Type B pancreatic cell (in vitro differentiated cells): ENCODE measurements around the gene HSF2BP. TPM values are rescaled to one million over a fixed set of nuclear protein-coding genes. Genes with fewer than 3 reads are reported as not detected.
"Not testable (repeated sequence)": the region's sequence is repeated elsewhere in the genome, so short reads cannot be mapped to it uniquely, and the experiment has no call there.

ENCODE experiments used
- DNase-seq: peaks from one replicate; pipeline ENCODE4 v3.0.0; 2021; ENCODE audit warnings: mixed read lengths; ENCODE audit not compliant: unreplicated experiment; ENCODE audit errors: extremely low spot score
- H3K27ac Mint-ChIP-seq: 2 replicates; pipeline ENCODE4 v1.8.0; 2021; ENCODE audit warnings: mild to moderate bottlenecking, mixed read lengths
- H3K27me3 Mint-ChIP-seq: 2 replicates; pipeline ENCODE4 v1.8.0; 2021; ENCODE audit warnings: mixed read lengths
- H3K36me3 Mint-ChIP-seq: 2 replicates; pipeline ENCODE4 v1.8.0; 2021; ENCODE audit warnings: mixed read lengths
- H3K4me1 Mint-ChIP-seq: one replicate; pipeline ENCODE4 v1.8.0; 2021; ENCODE audit warnings: mixed read lengths; ENCODE audit not compliant: unreplicated experiment
- H3K4me3 Mint-ChIP-seq: 2 replicates; pipeline ENCODE4 v1.8.0; 2021; ENCODE audit warnings: mild to moderate bottlenecking, mixed read lengths
- H3K9me3 Mint-ChIP-seq: 2 replicates; pipeline ENCODE4 v1.8.0; 2021; ENCODE audit warnings: mixed read lengths
- microRNA-seq: library from miRNA; unstranded; fragments of <30 nt; microRNA quantifications from one replicate; pipeline ENCODE4, GENCODE V29; 2020
- total RNA-seq: library from RNA; stranded (reverse); gene quantifications from 2 replicates; pipeline ENCODE4 v1.2.1, GENCODE V29; 2021; ENCODE audit warnings: low replicate concordance

Gene HSF2BP
- total RNA-seq, 1 donor from 2014 or later: 1.3 TPM

DNA sequence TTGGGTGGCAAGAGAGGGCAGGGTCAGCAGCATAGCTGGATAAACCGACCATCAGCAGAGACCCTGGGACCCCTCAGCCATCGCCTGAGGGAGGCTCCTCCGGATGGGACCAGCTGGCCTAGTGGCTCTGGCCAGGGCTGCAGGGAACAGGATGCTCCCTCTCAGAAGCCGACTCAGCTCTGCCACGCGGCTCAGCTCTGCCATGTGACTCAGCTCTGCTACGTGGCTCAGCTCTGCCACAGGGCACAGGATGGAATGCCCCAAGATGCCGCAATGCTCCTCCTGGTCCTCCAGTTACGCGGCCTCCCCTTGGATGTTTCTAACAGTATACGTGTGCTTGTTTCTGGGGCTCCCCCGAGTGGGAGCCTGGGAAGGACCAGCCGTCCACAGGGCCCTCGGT, 165.8 kb downstream of the HSF2BP start:
- not testable (repeated sequence) for H3K9me3 Mint-ChIP-seq, H3K4me3 Mint-ChIP-seq, H3K36me3 Mint-ChIP-seq, DNase-seq, H3K4me1 Mint-ChIP-seq, H3K27ac Mint-ChIP-seq, H3K27me3 Mint-ChIP-seq

DNA sequence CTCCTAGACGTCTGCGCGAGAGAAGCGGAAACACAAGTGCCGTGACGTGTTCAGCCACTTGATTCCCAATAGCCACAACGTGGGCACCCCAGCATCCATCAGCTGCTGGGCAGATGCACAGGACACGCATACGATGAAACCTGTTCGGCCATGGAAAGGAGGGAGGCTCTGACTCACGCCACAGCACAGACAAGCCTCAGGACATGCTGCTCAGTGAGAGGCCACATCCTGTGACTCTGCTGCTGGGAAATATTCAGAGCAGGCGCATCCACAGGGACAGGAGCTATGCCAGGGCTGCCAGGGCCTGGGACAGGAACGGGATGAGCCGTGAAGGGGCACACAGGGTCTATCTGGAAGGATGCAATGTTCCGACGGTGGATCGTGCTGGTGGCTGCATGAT, 171.1 kb downstream of the HSF2BP start:
- DNase-seq, H3K4me3 Mint-ChIP-seq, H3K9me3 Mint-ChIP-seq, H3K36me3 Mint-ChIP-seq, H3K4me1 Mint-ChIP-seq, H3K27me3 Mint-ChIP-seq, H3K27ac Mint-ChIP-seq: not testable (repeated sequence)

- not testable (repeated sequence) for H3K27me3 Mint-ChIP-seq, H3K4me3 Mint-ChIP-seq, H3K4me1 Mint-ChIP-seq, H3K36me3 Mint-ChIP-seq, H3K9me3 Mint-ChIP-seq, H3K27ac Mint-ChIP-seq, DNase-seq
Observed at GRCh38 chr21:43486051-43486450, 173.2 kb downstream of the HSF2BP start.

DNA sequence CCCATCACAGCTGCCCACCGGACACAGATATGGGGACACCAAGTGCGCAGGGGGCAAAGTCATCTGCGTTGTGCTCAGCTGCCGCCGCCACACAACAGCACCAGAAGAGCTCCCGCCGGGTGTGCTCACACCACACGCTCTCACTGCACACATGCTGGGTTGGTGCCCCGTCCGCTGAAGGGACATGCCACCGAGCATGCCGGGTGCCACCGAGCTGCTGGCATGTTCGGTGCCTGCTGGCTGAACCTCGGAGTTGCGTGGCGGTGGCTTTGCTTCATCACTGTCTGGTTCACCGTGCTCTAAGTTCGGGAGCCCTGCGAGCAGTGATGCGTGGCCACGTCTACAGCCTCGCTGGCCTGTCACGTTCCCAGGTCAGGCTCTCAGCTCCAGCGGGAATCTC, 174.3 kb downstream of the HSF2BP start:
- H3K36me3 Mint-ChIP-seq, H3K27ac Mint-ChIP-seq, DNase-seq, H3K4me3 Mint-ChIP-seq, H3K4me1 Mint-ChIP-seq, H3K27me3 Mint-ChIP-seq, H3K9me3 Mint-ChIP-seq: not testable (repeated sequence)

DNA sequence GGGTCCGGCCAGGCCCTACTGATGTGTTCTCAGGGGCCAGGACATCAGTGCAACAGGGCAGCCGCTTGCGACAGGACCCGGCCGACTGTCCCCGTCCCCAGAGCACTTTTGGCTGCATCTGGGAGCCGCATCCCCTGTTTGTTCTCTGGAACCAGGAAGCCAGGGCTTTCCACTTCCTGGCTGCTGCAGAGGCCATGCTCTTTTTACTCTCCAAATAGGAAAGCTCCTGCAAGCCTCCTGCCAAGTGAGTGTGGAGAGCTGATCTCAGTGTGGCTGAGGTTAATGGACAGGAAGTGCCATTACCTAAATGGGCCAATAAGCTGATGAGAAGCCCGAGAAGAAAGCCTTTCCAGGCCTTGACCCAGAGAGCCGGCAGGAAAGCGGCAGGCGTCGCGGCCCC, 180.1 kb downstream of the HSF2BP start:
- not testable (repeated sequence) for H3K27ac Mint-ChIP-seq, H3K4me3 Mint-ChIP-seq

More for the DNA sequence above, 180.1 kb downstream of the HSF2BP start:
- not testable (repeated sequence) for H3K27me3 Mint-ChIP-seq, DNase-seq, H3K36me3 Mint-ChIP-seq, H3K4me1 Mint-ChIP-seq, H3K9me3 Mint-ChIP-seq

Small RNAs within 50 kb of the gene (microRNA-seq; reads per million reads assigned to microRNA genes)
- gene MIR6070: not detected

Other genes with a start within 250 kb of the HSF2BP start
- gene SIK1, start 232.4 kb downstream of the HSF2BP start, total RNA-seq: 17.0 and 44.3 TPM in 2 replicates
- 27.7 and 43.3 TPM in 2 replicates for gene RRP1B, start 72 bp upstream of the HSF2BP start, total RNA-seq
- gene PDXK, start 59.6 kb upstream of the HSF2BP start, total RNA-seq: 94.4 and 160 TPM in 2 replicates
- 45.4 and 78.2 TPM in 2 replicates for gene CSTB, start 116.8 kb upstream of the HSF2BP start, total RNA-seq
- gene RRP1, start 130.1 kb upstream of the HSF2BP start, total RNA-seq: 29.5 and 43.6 TPM in 2 replicates
- 57.6 and 59.2 TPM in 2 replicates for gene AGPAT3, start 205.7 kb upstream of the HSF2BP start, total RNA-seq